HG03095 (cell line): Measurements from ENCODE around the gene RXFP2.

Experiments
- ATAC-seq: cut with Tn5 transposase; IDR thresholded peaks from one replicate; pipeline ENCODE4 v1.9.1; 2021; ENCODE audit warnings: moderate library complexity; ENCODE audit not compliant: unreplicated experiment

The RXFP2 gene

DNA sequence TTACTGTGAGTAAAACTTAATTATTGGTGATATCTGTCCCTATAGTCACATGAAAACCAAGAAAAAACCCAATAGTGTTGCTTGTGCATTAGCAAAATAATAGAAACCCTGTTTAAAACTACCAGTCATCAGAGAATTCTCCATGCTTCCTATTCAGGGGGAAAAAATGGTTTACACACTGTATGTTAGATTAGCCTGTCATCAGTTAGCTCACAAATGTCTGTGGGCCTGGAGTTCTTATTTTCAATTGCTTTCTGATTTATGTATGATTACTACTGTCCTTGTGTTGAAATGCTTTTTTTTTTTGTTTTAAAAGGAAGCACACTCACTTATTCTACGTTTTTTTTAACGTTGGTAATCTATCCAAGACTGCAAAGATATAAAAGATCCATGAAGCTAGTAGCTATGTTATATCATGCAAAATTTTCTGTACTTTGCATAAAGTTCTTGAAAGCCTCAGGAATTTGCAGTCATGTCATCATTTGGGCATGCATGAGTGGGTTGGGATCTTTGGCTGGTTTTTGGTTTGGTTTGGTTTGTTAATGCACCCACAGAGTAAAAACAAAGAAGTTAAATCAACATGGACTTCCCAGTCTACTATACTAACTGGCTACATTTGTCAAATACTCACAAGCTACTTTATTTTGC is 25.9 kb downstream of the RXFP2 start:
- ATAC-seq: no peak

DNA sequence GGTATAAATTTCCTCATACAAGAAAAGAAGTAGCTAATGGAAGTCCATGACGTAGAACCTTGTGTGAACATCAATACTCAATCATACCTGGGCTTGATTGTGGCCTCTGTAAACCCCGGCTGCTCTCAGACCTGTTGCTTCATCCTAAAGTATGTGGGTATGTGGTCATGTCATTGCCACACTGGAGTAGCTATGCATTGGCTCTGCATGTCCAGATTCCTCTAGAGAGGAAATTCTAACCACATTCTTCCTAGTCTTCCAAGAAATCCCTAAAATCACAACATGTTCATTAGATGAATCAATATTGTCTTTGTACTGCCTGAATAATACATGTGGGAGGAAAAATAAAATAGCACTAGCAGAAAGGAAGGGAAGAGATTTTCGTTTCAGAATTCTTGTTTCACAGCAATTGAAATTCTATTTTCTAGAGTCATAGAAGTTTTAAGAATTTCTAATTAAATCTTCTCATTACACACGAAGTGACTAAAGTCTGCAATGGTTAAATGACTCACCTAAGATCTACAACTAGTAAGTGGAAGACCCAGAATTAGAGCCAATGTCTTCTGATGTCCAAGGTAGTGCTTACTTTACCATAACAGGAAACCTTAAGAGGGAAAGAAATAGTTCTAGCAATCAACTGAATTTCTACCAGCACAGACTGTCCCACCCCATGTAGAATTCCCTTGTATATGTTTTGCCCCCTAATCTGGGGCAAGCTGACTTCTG is 28.0 kb downstream of the RXFP2 start:
- no peak for ATAC-seq

DNA sequence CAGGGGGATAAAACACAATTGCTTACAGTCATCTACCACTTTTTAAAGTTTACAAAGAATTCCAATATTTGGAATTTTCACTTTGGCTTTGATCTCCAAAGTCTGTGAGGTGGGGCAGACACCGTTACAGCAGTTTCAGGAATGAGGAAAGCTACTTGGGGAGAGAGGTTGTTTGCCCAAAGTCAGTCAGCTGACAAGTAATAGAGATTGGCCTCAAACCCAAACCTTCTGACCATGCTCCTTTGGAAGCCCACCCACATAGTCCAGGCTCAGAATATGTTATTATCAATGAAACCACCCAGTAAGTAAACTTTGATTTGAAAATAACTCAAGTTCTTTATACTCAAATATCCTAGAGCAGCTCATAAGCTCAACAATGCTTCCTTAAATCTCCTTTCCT is 29.0 kb downstream of the RXFP2 start:
- no peak for ATAC-seq

DNA sequence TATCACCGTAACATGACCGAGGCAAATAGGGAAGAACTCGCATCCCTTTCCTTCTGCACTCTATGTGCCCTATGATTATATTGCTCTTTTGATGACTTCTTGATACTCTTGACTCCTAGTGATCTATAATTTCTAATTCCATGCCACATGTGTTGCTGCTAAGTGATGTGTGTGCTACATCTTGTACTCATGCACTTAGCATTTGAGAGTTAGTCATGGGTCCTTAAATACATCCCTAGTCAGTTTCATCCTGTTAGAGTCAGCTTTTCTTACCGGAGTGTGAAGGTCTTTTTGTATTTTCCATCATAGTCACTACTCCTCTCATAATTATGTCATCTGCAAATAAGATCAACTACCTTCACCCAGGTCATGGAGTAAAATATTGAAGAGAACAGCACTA is 30.2 kb downstream of the RXFP2 start:
- no peak for ATAC-seq

DNA sequence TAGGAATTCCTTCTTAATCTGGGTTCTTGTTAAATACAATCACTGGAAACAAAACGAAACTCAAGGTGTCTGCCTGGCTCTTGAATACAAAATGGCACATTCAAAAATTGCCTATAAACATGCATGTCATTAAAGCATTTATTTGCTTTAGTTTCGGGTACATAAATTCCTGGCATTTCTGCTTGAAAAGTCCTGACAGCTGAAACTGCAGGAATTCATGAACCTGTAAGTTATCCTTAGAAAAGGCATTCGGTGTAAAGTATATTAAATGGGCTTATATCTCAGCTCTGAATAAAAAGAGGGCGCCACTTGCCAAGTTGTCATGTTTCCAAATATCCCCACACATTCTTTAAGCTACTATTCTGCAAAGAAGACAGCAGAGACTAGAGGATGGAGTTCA is 32.9 kb downstream of the RXFP2 start:
- no peak for ATAC-seq

DNA sequence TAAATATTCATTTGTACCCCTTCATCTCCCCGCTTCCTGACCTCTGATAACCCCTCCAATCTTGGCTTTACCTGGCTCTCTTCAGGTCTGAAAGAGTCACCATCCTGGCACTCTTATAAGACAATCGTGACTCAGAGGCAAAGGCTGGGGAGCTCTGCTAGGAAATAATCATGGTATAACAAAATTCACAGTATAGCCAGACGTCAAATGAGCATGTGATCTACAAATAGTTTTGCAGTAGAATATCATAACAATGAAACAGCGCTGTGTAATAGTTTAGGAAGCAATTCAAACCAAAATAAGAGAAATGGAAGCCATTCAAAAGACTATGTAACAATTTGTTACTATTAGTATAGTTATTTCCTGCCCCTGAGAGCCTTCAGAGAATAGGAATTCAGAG is 34.2 kb downstream of the RXFP2 start:
- ATAC-seq: no peak

DNA sequence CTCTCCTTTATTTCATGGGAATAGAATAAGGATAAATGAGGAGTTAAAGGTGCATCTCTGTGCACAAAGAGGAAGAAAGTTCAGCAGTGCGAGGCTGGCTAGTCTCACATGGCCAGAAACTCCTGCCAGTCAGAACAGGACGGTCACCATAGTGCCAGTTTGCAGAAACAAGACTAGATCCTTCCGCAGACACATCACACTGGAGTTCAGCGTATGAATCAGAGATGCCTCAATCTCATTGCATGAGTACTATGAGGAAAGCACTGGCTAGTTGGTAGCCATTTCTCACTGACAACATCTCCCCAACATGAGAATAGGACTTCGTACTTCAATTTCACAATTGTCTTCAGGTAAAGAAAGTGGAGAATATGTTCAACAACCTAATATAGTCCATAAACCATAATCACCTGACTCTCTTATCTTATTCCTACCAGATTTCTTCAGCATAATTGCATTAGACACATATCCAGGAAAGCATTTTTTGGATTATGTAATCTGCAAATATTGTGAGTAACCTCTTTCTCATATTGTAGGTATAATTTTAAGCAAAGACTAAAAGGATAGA is 34.9 kb downstream of the RXFP2 start:
- ATAC-seq: no peak

DNA sequence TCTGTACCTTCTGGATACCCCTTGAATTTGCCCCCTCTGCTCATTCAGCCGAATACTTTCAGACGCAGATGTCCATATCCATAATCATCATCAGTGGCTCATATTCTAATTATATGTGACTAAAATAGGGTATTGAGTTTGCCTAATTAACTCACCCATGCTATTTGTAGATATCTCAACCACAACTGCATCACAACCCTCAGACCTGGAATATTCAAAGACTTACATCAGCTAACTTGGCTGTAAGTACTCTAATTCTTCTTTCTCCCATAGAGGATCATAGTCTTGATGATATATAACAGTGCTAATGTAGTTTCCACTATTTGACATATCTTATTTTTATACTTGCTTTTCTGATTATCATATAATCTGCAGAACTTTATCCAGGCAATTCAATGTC is 35.8 kb downstream of the RXFP2 start:
- no peak for ATAC-seq

DNA sequence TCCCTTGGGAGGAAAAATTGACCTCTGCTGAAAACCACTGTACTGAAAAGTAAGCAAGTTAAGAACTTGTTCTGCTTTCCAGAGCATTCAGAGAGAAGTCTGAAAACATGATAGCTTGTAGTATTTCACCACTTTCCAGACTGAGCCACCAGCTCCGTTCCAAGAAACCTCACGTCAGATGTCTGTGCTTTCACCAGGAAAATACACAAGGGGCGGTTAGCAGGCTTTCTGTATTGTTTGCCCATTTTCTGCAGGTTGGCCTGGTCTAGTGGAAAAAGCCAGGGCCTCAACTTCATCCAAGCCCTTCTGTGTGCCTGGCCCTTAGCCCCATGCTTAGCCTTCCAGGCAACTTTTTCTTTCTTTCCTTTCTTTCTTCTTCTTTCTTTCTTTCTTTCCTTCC is 36.4 kb downstream of the RXFP2 start:
- no peak for ATAC-seq

DNA sequence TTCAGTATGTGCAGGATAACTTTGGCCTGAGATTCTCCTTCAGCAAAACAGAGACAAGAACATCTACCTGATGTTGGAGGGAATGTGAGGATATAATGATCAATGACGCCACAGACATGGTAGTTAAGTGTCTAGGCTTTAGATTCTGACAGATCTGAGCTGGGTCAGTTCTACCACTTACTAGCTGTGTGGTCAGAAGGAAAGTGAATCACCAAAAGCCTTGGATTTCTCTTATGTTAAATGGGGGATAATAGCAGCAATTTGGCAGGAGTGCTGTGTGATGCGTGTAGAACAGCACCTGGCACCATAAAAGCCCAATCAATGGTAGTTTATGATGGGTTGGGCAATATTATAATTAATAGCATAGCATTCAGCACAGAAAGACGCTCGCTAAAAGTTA is 41.7 kb downstream of the RXFP2 start:
- ATAC-seq: no peak

DNA sequence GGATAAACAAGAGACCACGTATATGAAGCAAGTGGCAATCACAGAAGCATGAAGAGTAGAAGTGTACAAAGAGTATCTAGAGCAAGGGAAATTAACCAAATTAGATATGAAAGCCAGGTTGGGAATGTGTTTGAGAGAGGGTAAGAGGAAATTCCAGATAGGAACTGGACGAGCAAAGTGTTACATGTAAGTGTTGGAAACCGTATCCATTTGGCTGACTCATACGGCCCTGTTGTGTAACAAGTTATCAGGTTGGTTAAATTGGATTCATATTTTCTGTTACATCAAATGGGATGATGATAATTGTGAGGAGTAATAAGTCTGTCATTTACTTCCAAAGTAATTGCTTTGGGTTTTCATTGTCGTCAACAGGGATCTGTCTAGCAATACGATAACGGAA is 46.7 kb downstream of the RXFP2 start:
- no peak for ATAC-seq

DNA sequence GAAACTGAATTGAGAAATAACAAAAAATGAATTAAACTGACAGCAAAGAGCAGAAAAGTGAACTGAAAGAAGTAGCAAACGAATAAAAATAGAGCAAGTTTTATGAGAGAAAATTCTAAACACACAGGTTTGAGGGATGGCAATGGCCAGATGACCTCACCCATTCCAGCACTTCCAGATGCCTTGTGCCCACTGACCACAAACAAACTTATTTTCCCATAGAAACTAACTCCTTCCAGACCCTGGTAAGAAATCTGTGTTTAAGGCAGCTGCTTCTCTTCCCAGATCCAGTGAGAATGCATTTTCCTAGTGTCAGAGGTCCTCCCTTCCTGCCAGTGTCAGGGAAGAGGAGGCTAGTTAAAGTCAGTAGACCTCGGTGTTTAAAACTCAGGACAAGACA is 51.7 kb downstream of the RXFP2 start:
- ATAC-seq: no peak

DNA sequence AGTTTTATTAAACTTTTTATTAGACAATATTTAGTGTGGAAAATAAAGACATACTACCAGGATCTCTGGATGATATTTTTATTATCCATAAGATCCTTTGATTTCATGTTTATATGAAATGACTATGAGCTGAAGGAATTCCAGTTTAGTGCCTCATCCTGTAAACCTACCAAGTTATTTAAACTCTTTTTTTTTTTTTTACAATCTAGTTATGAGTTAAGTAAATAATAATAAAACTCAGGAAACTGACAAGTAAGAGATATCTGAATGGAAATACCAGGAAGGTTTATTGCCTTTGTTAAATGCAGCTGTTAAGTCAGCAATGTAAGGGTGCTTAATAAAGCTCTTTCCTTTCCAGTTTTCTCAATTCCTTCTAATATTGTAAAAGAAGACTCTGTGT is 53.9 kb downstream of the RXFP2 start:
- ATAC-seq: no peak

DNA sequence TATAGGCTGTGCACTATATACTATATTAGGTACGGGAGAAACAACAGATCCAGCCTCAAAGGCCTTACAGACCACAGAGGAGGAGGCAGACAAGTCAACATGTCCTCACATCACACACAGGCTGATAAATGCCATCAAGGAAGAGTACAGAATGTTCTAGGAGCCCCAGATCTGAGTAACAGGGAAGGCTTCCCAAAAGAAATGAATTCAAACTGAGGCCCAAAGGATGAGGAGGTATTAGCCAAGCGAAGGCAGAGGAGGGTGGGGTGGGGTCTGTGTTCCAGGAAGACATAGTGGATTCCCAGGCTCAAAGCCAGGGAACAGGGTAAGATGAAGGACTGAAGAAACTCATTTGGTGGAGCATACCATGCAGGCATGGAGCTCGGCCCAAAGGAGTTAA is 55.1 kb downstream of the RXFP2 start:
- ATAC-seq: no peak

DNA sequence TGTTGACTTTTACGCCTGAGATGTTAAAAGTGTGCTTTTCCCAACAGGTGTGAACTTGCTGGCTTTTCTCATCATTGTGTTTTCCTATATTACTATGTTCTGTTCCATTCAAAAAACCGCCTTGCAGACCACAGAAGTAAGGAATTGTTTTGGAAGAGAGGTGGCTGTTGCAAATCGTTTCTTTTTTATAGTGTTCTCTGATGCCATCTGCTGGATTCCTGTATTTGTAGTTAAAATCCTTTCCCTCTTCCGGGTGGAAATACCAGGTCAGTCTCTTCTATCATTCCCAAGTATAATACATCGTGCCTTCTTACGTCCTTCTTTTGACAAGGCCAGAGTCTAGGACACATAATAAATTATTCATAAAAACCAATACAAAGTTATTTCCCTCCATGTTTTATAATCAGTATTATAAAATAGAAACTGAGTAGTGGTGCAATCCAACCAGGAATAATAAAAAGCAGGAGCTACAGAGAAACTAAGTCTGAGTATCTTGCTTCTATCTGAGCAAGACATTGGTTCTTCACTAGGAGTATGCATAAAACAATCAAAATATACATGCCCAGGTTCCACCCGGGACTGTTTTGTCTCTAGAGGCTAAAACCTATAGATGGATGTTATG is 57.9 kb downstream of the RXFP2 start:
- no peak for ATAC-seq

DNA sequence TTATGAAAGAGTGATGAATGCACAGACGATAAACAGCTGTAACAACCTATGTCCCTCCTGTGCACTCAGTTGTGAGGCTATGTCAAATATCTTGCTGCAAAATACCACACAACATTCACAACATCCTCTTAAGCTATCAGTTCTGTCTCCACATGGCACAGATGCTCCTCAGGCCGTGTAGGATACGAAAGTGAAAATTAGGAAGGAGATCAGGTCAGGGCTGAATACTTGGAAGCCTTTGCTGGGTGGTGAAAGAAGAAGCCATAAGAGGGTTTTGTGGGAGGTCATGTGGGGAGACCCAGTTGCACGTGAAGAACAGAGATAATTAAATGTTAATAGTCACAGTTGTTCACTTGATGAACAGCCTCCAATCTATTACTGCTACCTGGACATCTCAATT is 58.9 kb downstream of the RXFP2 start:
- ATAC-seq: no peak

DNA sequence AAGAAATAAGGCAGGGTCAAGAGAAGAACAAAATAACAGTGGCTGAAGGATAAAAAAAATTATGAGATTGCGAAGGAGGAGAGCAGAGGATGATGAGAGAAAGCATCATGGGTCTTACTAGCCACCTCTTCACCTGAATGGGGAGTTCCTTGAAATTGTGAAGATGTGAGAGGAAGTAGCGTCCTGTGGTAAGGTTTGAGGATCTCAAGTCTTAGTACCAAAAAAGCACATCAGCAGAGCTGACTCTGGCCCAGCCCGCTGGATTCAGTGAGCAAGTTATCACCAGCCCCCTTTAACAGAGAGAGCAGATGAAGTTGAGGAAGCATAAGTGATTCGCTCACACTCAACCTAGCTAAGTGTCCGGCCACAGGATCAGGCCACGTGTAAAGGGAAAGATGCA is 61.8 kb downstream of the RXFP2 start:
- no peak for ATAC-seq

DNA sequence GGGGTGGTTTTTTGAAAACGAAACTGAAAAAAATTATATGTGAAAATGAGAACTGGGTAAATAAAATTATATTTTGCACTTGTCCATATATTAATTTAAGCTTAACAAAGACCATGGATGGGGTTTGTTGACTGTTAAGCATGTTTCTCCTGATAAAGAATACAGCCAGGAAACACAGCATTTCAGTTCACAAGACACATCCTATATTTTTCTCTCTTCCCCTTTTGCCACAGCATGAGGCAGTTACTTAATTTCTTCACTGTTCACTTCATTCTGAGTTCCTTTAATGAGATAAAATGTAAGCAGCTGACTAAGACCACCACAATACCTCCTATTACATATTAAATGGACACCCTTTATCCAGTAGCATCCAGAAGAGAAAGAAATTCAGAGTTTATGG is 64.0 kb downstream of the RXFP2 start:
- no peak for ATAC-seq

DNA sequence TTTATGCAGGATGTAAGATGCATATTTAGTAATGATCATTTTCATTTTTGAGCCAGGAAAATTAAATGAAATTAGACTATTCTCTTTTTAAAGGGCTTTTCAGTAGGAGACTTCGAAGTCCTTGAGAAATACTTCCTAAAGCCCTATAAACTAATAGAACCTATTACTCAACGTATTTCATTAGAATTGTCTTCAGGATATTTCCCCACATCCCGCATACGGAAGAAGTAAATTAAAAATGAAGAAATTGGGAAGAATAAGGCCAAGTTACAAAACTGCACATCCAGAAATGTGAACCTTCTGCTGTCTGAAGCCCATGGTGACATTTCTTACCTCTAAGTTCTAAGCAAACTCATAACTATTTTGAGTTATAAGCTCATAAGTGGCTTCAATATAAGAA is 66.5 kb downstream of the RXFP2 start:
- ATAC-seq: no peak

DNA sequence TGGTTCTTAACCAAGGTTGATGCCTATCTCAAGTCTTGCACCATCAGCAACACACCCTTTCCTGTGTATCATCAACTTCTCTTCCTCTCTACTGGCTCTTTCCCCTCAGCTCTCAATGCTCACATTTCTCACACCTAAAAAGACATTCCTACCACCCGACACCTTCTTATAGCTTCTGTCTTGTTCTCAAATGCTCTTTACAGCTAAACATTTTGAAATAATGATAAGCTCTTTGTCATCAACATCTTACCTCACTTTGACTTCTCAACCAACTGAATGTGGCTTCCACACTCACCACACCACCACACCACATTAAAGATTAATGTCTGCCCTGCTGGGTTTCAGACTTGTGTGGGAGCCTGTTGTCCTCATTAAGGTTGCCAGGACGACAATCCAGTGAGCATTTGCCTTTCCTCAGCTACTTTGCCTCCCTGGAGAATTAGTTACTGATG is 67.8 kb downstream of the RXFP2 start:
- no peak for ATAC-seq

DNA sequence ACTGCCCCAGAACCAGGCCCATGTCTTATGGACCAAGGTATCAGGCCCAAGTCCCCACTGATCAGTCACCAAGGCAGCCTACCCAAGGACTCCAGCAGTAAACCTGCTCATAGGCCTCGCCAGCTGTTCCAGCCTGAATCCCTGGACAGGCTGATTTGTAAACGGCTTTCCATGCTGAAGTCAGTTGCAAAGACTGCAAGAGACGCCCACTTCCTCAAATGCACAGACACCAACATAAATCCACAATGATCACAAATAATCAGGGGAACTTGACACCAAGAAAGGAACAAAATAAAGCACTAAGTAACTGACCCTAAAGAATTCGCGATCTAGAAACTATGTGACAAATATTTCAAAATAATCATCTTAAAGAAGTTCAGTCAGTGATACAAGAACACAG is 75.2 kb downstream of the RXFP2 start:
- ATAC-seq: no peak
